Skeletal muscle satellite cell (primary cell): ENCODE results near the gene OPCML.

ENCODE experiments used
- H3K27me3 ChIP-seq: 2 replicates; pipeline ENCODE4 v1.7.0; 2013; ENCODE audit warnings: low read length; ENCODE audit not compliant: control insufficient read depth, insufficient read depth
- H3K36me3 ChIP-seq: 2 replicates; pipeline ENCODE4 v1.7.0; 2013; ENCODE audit warnings: mild to moderate bottlenecking, control low read depth, low read length; ENCODE audit not compliant: insufficient read depth
- H3K4me1 ChIP-seq: 2 replicates; pipeline ENCODE4 v1.7.0; 2013; ENCODE audit warnings: low read length; ENCODE audit not compliant: control insufficient read depth, insufficient read depth
- H3K4me2 ChIP-seq: 2 replicates; pipeline ENCODE4 v1.7.0; 2013; ENCODE audit warnings: mild to moderate bottlenecking, low read length
- H3K4me3 ChIP-seq: 2 replicates; pipeline ENCODE4 v1.7.0; 2013; ENCODE audit warnings: low read length
- H3K9ac ChIP-seq: 2 replicates; pipeline ENCODE4 v1.7.0; 2013; ENCODE audit warnings: mild to moderate bottlenecking, low read depth, low read length, moderate library complexity
- H3K9me3 ChIP-seq: replicated peaks from 2 replicates; pipeline ENCODE4 v1.7.0; 2013; ENCODE audit warnings: mild to moderate bottlenecking, control low read depth, low read length

The OPCML gene

DNA sequence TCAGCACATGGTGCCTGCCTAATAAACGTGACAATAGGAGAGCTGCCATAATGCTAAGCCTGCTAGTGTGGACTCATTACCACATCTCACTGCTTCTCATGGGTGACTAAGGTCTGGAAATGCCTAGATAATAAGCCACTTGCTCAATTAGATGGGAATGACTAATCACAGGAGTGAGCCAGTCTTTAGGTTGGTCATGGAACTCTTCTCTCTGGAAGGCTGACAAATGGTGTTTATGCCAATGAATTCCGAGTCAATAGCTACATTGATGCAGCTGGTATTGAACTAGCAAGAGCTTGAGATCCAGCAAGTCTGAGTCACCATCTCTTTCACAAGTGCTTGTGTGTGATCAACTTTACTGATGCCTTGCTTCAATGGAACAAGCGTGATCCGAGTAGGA, 334.9 kb downstream of the OPCML start:
- Histone ChIP-seq H3K9ac (no peak overlapping the region), H3K4me1 (no peaks in the 10 kb centered on the region), H3K4me3 (no peak overlapping the region), H3K27me3 (no peaks in the 10 kb centered on the region), H3K4me2 (no peak overlapping the region), H3K36me3 (no peaks in the 10 kb centered on the region), H3K9me3 (peaks cover 9% of the 10 kb centered on the region)

DNA sequence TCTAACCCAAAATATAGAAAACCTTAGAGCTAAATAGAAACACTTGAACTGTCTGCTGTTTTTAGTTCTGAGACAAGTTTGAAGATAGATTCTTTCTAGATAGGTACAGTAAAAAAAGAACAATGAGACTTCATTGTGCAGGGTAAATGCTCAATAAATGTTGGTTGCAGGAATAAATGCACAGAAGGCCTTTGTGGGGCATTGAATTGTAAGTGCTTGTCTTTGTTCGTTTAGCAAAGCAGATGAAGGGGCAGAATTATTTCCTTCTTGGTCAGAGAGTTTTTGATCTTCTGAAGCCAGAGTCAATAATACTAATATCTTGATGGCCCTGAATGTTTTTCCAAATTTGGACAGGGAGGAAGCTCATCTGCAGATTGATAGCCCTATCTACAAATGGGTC, 340.4 kb downstream of the OPCML start:
- H3K4me3 ChIP-seq: no peak overlapping the region
- H3K9ac ChIP-seq: no peak overlapping the region
- H3K4me2 ChIP-seq: no peak overlapping the region
- peaks cover 2% of the 10 kb centered on the region for H3K9me3 ChIP-seq
- no peaks in the 10 kb centered on the region for H3K36me3 ChIP-seq
- no peaks in the 10 kb centered on the region for H3K27me3 ChIP-seq
- H3K4me1 ChIP-seq: no peaks in the 10 kb centered on the region

DNA sequence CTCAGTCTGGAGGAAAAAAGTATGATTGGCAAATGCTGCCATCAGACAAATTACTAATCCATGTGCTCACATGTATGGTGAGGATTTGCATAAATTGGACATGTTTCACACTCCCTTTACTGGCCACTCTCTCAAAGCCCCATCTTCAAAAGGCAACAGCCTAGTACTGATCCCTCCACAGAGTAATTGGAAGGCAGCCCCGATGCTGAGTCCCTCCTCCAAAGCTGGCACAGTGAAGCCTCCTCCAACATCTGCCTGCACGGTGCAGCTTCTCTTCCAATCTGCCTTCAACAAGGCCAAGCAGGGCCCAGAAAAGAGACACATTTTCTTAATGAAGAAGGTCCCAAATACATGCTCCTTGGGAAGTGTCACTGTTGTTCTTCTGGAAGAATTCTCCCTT, 350.6 kb downstream of the OPCML start:
- Histone ChIP-seq H3K9ac (no peak overlapping the region), H3K4me1 (no peaks in the 10 kb centered on the region), H3K9me3 (no peaks in the 10 kb centered on the region)

DNA sequence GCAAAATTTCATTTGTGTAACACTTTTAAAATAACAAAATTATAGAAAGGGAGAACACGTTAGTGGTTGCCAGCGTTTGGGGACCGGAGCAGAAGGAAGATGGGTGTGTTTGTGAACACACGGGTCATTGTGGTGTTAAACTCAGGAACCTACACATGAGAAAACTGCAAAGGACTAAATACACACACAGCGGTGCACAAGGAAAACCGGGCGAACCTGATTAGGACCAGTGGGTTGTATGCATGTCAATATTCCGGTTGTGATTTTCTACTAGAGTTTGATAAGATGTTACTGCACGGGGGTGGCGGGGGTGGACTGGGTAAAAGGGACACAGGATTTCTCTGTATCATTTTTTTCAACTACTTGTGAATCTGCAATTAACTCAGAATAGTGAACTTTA, 351.2 kb downstream of the OPCML start:
- Histone ChIP-seq H3K36me3 (no peaks in the 10 kb centered on the region), H3K9ac (no peak overlapping the region), H3K4me2 (no peak overlapping the region), H3K27me3 (no peaks in the 10 kb centered on the region), H3K9me3 (no peaks in the 10 kb centered on the region), H3K4me1 (no peaks in the 10 kb centered on the region), H3K4me3 (no peak overlapping the region)

More for the DNA sequence above, 350.6 kb downstream of the OPCML start:
- no peaks in the 10 kb centered on the region for H3K27me3 ChIP-seq
- no peaks in the 10 kb centered on the region for H3K36me3 ChIP-seq
- no peak overlapping the region for H3K4me3 ChIP-seq
- no peak overlapping the region for H3K4me2 ChIP-seq

DNA sequence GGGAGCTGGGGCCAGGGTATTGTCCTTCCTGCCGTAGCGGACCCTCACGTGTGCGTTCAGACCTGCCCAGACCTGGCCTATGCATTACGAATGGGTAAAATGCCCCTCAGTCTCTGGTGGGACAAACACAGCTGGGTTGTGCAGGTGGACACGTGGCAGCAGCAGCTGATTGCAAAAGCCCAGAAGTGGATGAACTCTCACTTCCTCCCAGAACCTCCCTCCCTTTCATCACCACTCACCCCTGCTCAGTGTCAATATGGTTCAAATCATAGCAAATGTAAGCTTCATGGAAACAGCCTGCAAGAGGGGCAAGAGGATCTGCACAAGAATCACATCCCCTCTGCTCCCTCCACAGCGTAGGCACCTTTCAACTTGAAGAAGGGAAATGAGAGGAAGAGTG, 352.1 kb downstream of the OPCML start:
- Histone ChIP-seq H3K9me3 (no peaks in the 10 kb centered on the region), H3K4me3 (no peak overlapping the region), H3K27me3 (no peaks in the 10 kb centered on the region), H3K4me1 (no peaks in the 10 kb centered on the region), H3K36me3 (no peaks in the 10 kb centered on the region), H3K9ac (no peak overlapping the region), H3K4me2 (no peak overlapping the region)

DNA sequence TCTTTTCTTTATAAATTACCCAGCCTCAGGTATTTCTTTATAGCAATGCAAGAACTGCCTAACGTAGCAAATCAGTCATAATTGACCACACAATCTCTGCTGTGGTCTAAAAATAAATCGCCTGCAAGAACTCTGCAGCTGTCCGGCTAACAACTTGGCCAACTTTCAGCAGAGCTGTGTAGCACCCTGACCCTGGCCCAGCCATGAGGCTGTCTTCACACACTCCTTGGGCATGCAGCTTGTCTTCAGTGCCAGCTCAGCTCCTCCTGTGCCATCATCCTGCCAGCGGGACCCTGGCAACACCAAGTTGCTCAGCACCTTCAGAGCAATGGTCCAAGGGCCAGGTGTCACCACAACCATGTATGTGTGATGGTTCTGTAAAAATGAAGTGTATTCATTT, 355.6 kb downstream of the OPCML start:
- Histone ChIP-seq H3K27me3 (no peaks in the 10 kb centered on the region), H3K9ac (no peak overlapping the region), H3K4me2 (no peak overlapping the region), H3K9me3 (no peaks in the 10 kb centered on the region), H3K4me3 (no peak overlapping the region), H3K36me3 (no peaks in the 10 kb centered on the region), H3K4me1 (no peaks in the 10 kb centered on the region)

DNA sequence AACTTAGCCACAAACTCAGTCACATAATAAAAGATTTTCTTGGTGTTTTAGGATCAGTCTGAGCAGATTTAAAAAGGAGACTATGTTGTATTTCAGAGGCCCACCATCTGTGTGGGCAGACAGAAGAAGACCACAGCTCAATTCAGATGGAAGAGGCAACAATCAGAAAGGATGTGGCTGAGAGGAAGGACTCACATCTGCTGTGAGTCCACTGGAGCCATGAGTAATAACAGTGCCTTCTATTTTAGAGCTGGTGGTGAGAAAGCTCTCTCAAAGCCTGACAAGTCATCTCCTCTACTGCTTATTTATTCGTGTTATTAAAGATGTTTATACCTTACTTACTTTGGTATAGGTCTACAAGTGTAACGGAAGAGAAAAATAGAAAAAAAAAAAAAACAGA, 357.2 kb downstream of the OPCML start:
- Histone ChIP-seq H3K4me1 (no peaks in the 10 kb centered on the region), H3K4me2 (no peak overlapping the region), H3K9me3 (no peaks in the 10 kb centered on the region), H3K36me3 (no peaks in the 10 kb centered on the region), H3K27me3 (no peaks in the 10 kb centered on the region), H3K4me3 (no peak overlapping the region), H3K9ac (no peak overlapping the region)

DNA sequence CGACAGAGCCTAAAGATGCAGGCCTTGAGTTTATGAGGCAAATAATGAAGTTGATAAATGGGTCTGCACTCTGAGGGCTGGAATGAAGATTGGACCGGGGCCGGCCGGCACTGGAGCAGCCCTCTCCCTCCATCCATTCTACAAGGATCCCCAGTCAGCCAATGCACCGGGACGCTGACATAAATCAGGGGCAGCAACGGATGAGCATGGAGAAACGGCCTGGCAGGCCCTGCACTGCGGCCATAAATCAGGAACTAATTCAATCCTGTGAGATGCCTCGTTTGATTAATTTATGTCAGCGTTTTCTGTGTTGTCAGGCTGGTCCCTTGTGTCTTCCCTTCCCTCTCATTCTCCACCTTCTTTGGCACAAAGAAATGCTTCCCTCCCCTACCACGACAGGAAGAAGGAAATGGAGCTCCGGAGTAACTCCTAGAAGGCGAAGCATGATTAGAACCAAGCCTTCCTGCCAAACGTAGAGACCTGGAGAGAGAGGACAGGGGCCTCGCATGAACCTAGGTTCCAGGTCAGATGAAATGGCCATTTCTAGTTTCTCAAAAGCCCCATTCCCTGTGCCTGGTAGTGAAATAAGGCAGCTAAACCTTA, 358.4 kb downstream of the OPCML start:
- Histone ChIP-seq H3K4me1 (no peaks in the 10 kb centered on the region), H3K9me3 (no peaks in the 10 kb centered on the region), H3K27me3 (no peaks in the 10 kb centered on the region), H3K4me3 (no peak overlapping the region), H3K9ac (no peak overlapping the region), H3K4me2 (no peak overlapping the region), H3K36me3 (no peaks in the 10 kb centered on the region)

DNA sequence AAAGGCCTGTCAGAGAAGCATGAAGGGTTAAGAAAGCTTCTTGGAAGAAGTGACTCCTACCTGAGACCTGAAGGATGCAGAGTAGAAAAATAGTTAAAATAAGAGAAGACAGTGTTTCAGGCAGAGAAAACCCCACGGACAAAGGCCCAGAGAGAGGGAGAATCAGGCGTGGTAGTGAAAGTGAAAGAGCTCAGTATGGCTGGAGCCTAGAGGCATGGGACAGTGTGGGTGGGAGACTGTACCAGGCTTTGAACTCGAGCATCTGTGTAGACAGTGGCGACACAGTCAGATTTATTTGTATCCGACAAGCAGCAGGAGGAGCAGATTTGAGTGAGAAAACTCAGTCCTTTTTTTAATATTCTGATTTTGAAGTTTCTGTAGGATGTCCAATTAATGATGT, 360.0 kb downstream of the OPCML start:
- Histone ChIP-seq H3K4me3 (no peak overlapping the region), H3K9ac (no peak overlapping the region), H3K36me3 (no peaks in the 10 kb centered on the region), H3K4me1 (no peaks in the 10 kb centered on the region), H3K27me3 (no peaks in the 10 kb centered on the region), H3K9me3 (no peaks in the 10 kb centered on the region), H3K4me2 (no peak overlapping the region)

DNA sequence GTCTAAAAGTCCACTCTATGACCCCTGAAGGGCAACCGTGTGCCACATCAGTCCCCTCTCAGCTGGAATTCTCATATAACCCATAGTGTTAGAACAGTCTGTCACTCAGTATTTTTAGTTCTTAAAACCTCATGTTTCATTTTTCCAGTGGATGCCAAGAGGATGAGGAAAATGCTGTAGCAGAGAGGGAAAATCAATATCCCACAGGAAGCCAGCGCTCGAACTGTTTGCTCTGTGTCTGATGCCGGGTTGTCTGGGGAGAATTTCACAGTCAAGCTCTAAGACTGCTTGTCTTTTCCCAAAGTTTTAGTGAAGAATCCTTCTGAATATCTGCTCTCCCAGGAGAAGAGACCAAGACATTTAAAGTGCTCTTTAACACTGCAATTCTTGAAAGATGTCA, 360.9 kb downstream of the OPCML start:
- H3K4me1 ChIP-seq: no peaks in the 10 kb centered on the region
- H3K4me3 ChIP-seq: no peak overlapping the region
- H3K4me2 ChIP-seq: no peak overlapping the region
- no peak overlapping the region for H3K9ac ChIP-seq
- H3K27me3 ChIP-seq: no peaks in the 10 kb centered on the region
- H3K9me3 ChIP-seq: no peaks in the 10 kb centered on the region
- no peaks in the 10 kb centered on the region for H3K36me3 ChIP-seq

DNA sequence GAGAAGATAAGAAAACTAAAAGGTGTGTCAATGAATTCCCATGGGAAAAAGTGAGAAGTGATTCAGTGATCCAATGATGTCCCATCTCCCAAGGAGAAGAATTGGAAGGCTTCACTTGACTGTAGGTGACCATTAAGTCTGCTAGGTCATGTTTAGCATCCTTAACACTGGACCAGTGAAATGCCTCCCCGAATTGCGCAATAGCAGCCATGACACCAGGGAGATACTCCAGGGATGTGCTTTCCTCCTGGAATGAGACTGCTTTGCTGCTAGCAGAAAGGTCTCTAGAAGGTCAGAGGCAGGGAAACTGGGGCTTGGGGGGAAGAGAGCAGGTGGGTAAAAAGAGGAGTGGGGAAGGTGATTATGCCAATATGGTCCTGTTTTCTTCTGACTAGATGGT, 364.3 kb downstream of the OPCML start:
- Histone ChIP-seq H3K27me3 (no peaks in the 10 kb centered on the region), H3K9me3 (no peaks in the 10 kb centered on the region), H3K4me1 (no peaks in the 10 kb centered on the region), H3K4me2 (no peak overlapping the region), H3K36me3 (no peaks in the 10 kb centered on the region), H3K9ac (no peak overlapping the region), H3K4me3 (no peak overlapping the region)

DNA sequence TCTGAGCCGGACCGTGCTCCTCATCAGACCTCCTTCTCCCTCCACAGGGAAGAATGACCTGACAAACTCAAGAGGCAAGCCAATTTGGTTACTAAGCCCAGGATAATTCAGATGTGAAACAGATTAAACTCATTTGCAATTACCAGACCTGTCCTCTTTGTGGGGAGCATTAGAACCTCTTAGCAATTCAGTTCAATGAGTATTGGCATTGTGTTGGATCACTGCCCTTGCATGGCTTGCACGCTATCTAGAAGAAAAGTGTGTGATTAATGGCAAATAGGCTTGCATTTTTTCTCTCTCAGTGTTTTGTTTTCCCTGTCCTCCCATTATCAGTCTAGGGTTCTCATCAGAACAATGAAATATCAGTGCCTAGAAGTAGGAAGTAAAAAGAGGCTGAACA, 365.6 kb downstream of the OPCML start:
- Histone ChIP-seq H3K36me3 (no peaks in the 10 kb centered on the region), H3K4me2 (no peak overlapping the region), H3K9me3 (no peaks in the 10 kb centered on the region), H3K4me3 (no peak overlapping the region), H3K27me3 (no peaks in the 10 kb centered on the region), H3K4me1 (no peaks in the 10 kb centered on the region), H3K9ac (no peak overlapping the region)
